Activated CD4-positive, alpha-beta T cell treated with anti-CD3 and anti-CD28 coated beads, Interleukin-2, amount 50 U/mL, for 1 hour (primary cell): ENCODE results near the gene IFI27L1.

Experiments used
- DNase-seq: peaks from one replicate; pipeline ENCODE4 v3.0.0-alpha.2; 2020

IFI27L1 gene

GRCh38 chr14:94080621-94081385 is at the start of gene IFI27L1, which contains the start of gene DDX24:
Gene IFI27L1, plus strand, starts transcription at chr14:94081310. Its CDS starts 15,628 bp downstream, at chr14:94096938.
Gene DDX24, minus strand, starts transcription at chr14:94081202. Its CDS starts 1,460 bp downstream, at chr14:94079742.
- peak; percentile 96 for DNase-seq

GRCh38 chr14:94031883-94032279 is 49.2 kb upstream of the IFI27L1 start:
- DNase-seq: no peak

GRCh38 chr14:94034886-94035285 is 46.2 kb upstream of the IFI27L1 start:
- DNase-seq: no peak

- peak; percentile 72 for DNase-seq
These were observed 44.6 kb upstream of the IFI27L1 start for GRCh38 chr14:94036313-94037167.

- DNase-seq: no peak
These were observed 43.2 kb upstream of the IFI27L1 start for GRCh38 chr14:94037954-94038353.

GRCh38 chr14:94038510-94038909 is 42.6 kb upstream of the IFI27L1 start:
- no peak for DNase-seq

GRCh38 chr14:94038921-94039629 is 42.0 kb upstream of the IFI27L1 start:
- DNase-seq: no peak

- DNase-seq: no peak
These were observed 40.9 kb upstream of the IFI27L1 start for GRCh38 chr14:94040247-94040646.

- DNase-seq: no peak
These were observed 40.3 kb upstream of the IFI27L1 start for GRCh38 chr14:94040796-94041195.

GRCh38 chr14:94041551-94042346 is 39.4 kb upstream of the IFI27L1 start:
- no peak for DNase-seq

- DNase-seq: no peak
These were observed 38.5 kb upstream of the IFI27L1 start for GRCh38 chr14:94042433-94043091.

GRCh38 chr14:94043111-94043755 is 37.9 kb upstream of the IFI27L1 start:
- no peak for DNase-seq

- no peak for DNase-seq
These were observed 37.2 kb upstream of the IFI27L1 start for GRCh38 chr14:94043756-94044475.

GRCh38 chr14:94044476-94045091 is 36.5 kb upstream of the IFI27L1 start:
- no peak for DNase-seq

- no peak for DNase-seq
These were observed 36.0 kb upstream of the IFI27L1 start for GRCh38 chr14:94045101-94045500.

GRCh38 chr14:94045563-94046345 is 35.4 kb upstream of the IFI27L1 start:
- no peak for DNase-seq

GRCh38 chr14:94046696-94047250 is 34.3 kb upstream of the IFI27L1 start:
- DNase-seq: no peak

- DNase-seq: no peak
These were observed 33.5 kb upstream of the IFI27L1 start for GRCh38 chr14:94047581-94047980.
